Ammon's horn (tissue), 1 donor: ENCODE results near the gene SEC24C.
"Not testable (repeated sequence)": the region's sequence is repeated elsewhere in the genome, so short reads cannot be mapped to it uniquely, and the experiment has no call there.

Source experiments
- DNase-seq: peaks from one replicate; pipeline ENCODE4 v3.0.0-alpha.2; 2016; ENCODE audit warnings: low spot score

SEC24C gene

DNA sequence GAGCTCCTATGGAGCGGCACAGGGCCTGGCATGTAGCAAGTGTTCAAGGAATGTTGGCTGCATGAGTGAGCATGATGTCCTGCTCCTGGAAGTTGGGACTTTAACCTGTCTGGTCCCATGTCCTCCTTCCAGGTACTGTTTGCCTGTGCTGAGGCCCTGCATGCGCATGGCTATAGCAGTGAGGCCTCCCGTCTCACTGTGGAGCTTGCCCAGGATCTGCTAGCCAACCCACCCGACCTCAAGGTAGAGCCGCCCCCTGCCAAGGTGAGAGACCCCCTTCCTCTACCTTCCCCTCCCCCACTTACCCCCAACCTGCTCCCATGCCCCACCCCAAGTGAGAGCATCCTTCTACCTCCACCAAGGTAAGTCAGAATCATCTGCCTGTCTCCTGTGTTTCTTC lies 49.3 kb downstream of the SEC24C start:
- no peak for DNase-seq

DNA sequence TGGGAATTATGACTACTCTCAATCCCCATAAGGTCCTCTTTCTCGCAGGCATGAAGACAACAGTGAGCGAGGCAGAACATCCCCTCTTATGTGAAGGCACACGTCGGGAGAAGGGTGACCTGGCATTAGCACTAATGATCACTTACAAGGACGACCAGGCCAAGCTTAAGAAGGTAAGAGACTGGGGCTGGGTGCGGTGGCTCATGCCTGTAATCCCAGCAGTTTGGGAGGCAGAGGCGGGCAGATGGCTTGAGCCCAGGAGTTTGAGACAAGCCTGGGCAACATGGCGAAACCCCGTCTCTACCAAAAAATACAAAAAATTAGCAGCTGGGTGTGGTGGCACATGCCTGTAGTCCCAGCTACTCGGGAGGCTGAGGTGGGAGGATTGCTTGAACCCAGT lies 51.3 kb downstream of the SEC24C start:
- not testable (repeated sequence) for DNase-seq

GRCh38 chr10:73796035-73796434 lies 51.9 kb downstream of the SEC24C start:
- DNase-seq = not testable (repeated sequence)

- no peak for DNase-seq
Observed at GRCh38 chr10:73796766-73797165, 52.6 kb downstream of the SEC24C start.

- DNase-seq = no peak
Observed at GRCh38 chr10:73797324-73798025, 53.3 kb downstream of the SEC24C start.

GRCh38 chr10:73798087-73798486 lies 53.9 kb downstream of the SEC24C start:
- no peak for DNase-seq

DNA sequence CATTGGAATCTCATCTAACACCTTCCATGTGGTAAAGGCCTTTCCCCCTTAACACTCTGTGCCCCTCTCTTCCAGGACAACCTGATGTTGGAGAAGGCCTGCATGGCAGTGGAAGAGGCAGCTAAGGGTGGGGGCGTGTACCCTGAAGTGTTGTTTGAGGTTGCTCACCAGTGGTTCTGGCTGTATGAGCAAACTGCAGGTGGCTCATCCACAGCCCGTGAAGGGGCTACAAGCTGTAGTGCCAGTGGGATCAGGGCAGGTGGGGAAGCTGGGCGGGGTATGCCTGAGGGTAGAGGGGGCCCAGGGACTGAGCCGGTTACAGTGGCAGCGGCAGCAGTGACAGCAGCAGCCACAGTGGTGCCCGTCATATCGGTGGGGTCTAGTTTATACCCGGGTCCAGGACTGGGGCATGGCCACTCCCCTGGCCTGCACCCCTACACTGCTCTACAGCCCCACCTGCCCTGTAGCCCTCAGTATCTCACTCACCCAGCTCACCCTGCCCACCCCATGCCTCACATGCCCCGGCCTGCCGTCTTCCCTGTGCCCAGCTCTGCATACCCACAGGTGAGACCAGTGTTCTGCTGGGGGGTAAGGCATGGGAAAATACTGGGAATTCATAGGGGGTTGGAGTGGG lies 54.9 kb downstream of the SEC24C start:
- no peak for DNase-seq

GRCh38 chr10:73799899-73800559 lies 55.9 kb downstream of the SEC24C start:
- DNase-seq = no peak

GRCh38 chr10:73800560-73801252 lies 56.5 kb downstream of the SEC24C start:
- DNase-seq = no peak

DNA sequence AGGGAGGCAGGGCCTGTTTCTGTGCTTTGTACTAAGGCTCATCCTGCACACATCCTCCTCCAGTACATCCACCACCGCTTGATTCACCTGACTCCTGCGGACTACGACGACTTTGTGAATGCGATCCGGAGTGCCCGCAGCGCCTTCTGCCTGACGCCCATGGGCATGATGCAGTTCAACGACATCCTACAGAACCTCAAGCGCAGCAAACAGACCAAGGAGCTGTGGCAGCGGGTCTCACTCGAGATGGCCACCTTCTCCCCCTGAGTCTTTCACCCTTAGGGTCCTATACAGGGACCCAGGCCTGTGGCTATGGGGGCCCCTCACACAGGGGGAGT lies 57.0 kb downstream of the SEC24C start:
- DNase-seq = no peak

- no peak for DNase-seq
Observed at GRCh38 chr10:73802276-73802991, 58.3 kb downstream of the SEC24C start.

DNA sequence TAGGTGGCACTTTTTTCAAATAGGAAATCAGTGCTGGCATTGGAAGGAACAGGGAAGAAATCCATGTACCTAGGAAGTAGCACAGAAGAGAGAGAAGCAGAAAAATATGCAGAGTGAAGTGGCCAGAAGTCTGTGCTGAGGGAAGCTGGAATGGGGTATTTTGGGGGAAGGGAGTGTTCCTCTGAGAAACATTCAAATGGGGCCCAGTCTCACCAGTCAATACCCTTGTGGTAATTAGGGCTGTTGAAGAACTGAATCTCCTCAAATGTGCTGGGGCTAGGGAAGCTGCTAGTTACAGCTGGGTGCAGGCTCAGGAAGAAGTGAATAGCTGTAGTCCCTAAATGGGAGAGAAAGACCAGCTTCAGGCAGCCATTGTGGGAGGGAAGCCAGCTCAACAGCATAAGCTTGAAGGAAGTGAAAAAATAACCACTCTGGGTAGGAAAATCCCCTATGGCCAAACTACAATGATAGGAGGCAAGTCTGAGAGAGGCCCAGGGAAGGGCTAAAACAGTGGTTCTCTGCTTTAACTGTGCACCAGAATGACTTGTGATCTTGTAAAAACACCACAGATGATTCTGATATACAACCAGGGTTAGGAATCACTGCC lies 59.6 kb downstream of the SEC24C start:
- no peak for DNase-seq

GRCh38 chr10:73806176-73806950 lies 62.2 kb downstream of the SEC24C start:
- DNase-seq = no peak

GRCh38 chr10:73807471-73807870 lies 63.3 kb downstream of the SEC24C start:
- no peak for DNase-seq

DNA sequence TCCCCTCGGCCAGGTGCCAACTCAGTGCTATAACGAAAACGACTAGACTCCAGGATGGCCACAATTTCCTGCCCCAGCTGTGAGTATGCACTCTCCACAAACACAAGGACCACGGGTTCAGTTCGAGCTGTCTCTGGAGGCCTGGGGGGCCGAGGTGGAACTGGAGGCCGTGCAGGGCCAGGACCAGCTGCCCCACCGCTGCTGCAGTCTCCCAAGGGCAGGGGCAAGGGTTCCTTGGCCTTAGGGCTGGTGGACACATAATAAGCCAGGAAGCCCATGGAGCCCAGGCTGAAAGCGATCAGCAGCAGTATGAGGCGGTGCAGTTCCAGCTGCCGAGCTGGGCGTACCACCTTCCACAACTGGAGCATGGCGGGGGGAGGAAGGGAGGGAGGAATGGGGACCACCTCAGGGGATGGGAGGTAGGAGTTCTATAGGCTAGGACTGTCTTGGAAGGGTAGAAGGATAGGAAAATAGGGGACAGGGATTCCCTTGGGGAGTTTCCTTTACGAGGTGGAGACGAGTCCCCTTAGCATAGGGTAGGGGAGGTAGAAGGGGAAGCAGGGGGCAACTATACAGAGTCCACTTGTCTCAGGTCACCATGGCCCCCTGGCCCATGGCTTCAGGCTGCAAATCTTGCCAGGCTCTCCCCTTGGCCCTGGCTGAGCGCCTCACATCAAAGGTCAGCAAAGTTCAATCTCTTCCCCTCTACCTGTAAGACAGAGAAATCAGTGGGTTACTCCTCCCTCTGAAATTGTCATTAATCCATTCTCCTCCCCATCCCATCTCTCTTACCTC lies 64.0 kb downstream of the SEC24C start:
- no peak for DNase-seq

- DNase-seq = no peak
Observed at GRCh38 chr10:73809061-73809818, 65.1 kb downstream of the SEC24C start.

DNA sequence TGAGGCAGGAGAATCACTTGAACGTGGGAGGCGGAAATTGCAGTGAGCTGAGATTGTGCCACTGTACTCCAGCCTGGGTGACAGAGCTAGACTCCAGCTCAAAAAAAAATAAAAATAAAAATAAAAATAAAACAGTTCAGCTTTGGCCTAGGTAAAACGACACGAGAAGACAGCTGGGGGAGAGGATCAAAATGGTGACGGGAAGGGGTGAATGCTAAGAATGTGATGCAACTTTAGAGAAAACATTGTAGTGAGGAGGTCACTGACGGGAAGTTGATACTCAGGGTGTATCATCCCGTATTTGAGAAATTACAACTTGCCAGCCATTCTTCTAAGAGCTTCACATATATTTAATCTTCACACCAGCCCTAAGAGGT lies 66.2 kb downstream of the SEC24C start:
- DNase-seq = no peak

GRCh38 chr10:73810735-73811465 lies 66.7 kb downstream of the SEC24C start:
- DNase-seq = no peak

DNA sequence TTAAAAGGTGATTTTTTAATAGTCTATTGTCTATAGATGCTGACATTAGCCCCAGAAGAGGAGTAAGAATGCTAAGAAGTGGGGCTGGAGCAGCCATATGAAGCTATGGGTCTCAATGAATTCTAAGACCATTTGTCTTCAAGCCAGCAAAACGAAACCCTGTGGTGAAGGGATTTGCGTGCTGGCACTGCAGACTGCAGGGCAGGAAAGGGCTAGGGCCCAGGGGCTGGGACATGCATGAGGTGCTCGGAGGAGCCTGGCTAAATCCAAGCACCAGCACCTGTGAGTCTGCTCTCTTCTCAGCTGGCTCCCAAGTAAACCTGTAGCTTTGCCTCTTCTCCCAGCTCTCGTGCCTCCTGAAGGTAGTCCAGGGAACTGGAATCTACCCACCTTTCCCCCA lies 68.5 kb downstream of the SEC24C start:
- no peak for DNase-seq
